GM18858 (cell line): Measurements from ENCODE around the gene BBIP1.

Source experiments
- ATAC-seq: cut with Tn5 transposase; IDR thresholded peaks from one replicate; pipeline ENCODE4 v1.9.1; 2021; ENCODE audit not compliant: unreplicated experiment

The BBIP1 gene

GRCh38 chr10:110918643-110919348, at the start of gene BBIP1:
Gene BBIP1, minus strand, starts transcription at chr10:110919180. Its CDS starts 1,023 bp downstream, at chr10:110918157.
- ATAC-seq = peak; percentile 80

DNA sequence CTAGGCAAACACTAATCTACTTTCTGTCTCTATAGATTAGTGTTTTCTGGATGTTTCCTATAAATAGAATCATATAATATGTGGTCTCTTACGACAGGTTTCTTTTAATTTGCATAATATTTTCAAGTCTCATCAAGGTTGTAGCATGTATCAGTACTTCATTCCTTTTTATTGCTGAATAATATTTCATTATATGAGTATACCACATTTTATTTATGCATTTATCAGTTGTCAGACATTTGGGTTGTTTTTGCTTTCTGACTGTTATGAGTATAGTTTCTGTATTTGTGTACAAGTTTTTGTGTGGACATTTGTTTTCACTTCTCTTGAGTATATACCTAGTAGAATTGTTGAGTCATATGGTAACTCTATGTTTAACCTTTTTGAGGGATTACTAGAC, 48.7 kb upstream of the BBIP1 start:
- ATAC-seq = peak; percentile 61

GRCh38 chr10:110967009-110967630, 48.1 kb upstream of the BBIP1 start:
- ATAC-seq = no peak

DNA sequence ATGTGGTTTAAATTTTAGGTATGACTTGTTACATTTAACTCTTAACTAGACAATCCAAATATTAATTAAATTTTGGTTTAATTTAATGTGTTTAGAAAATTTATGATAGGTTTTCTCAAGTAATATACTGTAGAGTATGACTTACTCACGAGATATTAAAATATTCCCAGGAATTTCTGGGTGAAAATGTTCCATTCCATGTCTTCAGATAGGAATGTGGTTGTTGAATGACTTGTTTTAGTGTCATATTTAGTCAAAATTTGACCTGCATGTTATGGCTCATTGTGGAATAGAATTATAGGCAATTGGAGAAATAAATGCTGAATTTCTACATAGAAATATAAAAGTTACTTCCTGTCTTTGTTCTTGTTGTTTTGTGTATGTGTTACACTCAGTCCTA, 47.2 kb upstream of the BBIP1 start:
- no peak for ATAC-seq

GRCh38 chr10:110965216-110965615, 46.2 kb upstream of the BBIP1 start:
- ATAC-seq = no peak

- no peak for ATAC-seq
These were observed 45.7 kb upstream of the BBIP1 start for GRCh38 chr10:110964681-110965080.

GRCh38 chr10:110963162-110963561, 44.2 kb upstream of the BBIP1 start:
- ATAC-seq = no peak

DNA sequence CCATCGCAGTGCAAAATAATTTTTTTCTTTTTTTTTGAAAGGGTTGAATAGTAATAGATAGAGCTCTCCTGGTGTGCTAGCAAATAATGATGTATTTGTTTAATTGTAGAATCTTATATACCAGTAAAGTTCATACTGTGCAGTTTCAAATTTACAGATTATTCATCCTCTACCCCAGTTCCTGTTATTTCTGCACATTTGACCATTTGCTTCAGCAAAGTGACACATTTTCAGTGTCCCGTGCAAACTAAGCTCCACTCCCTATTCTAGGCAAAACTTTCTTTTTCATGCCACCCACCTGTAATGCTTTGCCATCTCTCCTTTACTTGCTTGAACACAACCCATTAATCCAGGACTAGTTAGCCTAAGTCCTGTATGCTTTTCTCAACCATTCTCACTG, 43.5 kb upstream of the BBIP1 start:
- ATAC-seq = peak; percentile 55

DNA sequence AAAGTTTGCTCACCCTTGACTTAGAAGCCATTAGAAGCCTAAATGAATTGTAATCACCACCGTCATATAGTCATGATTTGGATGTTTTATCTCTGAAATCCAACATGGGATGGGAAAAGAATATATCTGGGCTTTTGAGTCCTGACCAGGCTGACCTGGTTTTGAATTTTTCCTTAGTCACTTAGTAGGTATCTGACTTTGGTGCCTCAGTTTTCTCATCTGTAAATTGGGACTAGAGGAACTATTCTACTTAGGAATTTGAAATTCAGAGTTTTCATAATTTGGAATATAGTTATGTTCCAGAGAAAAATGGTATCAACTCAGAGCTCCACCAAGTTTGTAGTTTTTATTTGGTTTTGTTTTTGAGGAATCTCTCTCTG, 41.3 kb upstream of the BBIP1 start:
- no peak for ATAC-seq

GRCh38 chr10:110959379-110960332, 40.7 kb upstream of the BBIP1 start:
- ATAC-seq = no peak

DNA sequence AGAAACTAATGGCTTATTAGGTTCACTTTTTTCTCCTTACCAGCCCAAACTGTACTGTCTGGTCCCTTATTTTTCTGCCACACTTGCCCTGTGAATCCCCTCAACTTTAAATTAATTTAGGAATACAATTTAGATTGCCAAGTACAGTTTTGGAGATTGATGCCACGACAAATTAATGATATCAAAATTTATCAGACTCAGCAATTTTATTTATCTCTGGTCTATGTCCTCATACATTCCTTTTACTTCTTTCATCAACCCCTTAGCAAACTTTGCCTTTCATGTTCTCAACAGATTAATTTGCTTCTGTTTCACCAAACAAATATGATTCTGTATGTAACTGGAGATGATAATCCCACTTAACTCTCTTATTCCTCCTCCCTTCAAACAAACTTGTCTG, 38.6 kb upstream of the BBIP1 start:
- ATAC-seq = no peak

DNA sequence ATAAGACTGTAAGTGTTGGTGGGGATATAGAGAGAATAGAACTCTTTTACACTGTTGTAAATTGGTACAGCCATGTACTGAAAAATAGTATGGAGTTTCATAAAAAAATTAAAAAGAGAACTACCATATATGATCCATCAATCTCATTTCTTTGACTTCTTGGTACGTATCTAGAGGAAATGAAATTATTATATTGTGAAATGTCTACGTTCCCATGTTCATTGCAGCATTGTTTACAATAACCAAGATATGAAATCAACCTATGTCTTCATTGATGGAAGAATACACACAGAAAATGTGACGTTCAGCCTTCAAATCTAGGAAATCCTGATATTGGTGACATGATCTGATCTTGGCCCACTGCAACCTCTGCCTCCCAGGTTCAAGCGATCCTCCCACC, 32.4 kb upstream of the BBIP1 start:
- no peak for ATAC-seq

DNA sequence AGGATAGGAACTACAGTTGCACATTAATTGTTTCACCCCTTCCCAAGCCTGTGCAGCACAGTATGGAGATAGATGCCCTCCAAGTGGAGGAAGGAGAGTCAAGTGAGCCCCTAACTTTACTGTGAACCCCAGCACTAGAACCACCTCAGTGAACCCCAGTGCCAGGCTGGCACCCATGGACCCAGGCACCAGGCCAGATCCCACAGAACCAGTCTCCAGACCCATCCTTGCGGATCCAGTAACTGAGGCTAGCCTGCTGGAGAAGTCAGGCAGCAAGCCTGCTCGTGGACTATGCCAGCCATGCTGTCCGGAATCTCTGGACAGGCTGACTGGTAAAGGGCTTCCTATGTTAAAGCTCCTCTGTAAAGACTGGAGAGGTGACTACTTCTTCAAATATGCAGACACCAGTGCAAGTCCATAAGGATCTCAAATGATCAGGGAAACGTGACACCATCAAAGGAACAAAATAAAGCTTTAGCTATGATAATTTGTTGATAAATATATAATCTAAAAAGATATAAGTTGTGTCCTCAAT, 28.1 kb upstream of the BBIP1 start:
- no peak for ATAC-seq

DNA sequence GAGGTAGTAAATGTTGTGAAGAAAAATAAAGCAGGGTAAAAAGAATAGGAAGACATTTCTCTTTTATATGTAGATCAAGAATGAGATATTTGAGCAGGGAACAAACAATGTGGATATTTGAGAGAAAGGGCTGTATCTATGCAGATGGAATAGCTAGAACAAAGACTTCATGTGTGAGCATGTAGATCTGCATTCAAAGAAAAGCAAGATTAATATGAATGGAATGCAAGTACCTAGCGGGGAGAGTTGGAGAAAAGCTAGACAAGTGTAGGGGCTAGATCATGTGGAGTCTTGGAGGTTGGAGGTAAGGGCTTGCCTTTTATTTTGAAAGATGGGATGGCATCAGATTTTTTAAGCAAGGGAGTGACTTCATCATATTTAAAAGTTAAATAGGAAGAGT, 27.5 kb upstream of the BBIP1 start:
- no peak for ATAC-seq

GRCh38 chr10:110944792-110945396, 25.9 kb upstream of the BBIP1 start:
- no peak for ATAC-seq

DNA sequence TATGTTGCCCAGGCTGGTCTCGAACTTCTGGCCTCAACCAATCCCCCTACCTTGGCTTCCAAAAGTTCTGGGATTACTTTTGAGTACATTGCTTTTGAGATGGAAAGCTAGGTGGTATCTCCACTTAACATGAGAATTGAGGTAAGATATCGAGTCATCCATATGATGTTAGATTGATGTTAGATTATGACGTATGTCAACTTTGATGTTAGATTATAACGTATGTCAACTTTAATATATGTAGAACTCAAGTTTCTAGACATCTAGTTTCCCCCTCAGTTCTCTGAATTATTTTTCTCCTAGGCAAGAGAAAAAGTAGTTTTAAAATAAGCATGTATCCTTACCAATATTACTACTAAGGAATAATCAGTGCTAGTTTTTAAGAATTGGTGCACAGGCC, 20.4 kb upstream of the BBIP1 start:
- no peak for ATAC-seq

DNA sequence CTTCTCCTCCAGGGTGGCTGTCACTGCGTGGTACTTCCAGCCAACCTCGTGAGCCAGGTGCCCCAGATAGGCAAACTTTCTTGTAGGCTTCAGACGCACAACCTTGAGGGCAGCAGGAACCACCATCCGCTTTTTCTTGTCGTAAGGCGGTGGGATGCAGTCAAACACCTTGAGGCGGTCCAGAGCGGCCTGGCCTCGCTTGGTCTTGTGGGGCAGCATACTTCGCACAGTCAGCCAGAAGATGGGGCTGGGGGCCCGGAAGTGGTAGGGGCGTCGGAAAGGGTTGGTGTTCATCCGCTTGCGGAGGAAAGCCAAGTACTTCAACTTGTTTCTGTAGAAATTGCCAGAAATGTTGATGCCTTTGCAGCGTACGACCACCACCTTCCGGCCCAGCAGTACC, 17.8 kb upstream of the BBIP1 start:
- ATAC-seq = no peak

DNA sequence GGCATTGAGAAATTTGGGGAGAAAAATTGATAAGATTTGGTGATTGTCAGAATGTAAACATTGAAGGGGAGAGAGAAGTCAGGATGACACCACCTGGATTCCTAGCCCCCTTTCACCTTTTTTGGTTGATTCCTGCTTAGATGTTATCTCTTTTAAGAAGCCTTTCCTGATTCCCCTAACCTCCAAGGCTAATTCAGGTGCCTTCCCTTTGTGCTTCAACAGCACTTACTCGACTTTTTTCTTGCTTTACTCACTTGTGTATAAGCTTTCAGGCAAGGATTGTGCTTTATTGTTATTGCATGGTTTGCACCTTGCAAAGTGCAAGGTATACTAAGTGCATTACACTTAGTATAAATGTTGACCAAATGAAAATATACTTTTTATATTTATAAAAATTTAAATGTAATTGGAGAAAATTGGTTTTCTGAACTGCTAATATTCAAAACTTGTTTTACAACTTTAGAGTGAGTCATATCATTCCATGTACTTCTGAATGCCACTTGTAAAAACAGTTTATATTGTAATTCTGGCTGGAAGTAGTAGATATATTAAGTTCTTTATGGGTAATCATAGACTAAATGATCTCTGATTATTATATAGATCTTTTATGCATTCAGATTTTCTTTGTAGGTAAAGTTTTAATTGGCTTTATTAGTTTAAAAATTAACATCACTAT, 13.7 kb upstream of the BBIP1 start:
- ATAC-seq = no peak

DNA sequence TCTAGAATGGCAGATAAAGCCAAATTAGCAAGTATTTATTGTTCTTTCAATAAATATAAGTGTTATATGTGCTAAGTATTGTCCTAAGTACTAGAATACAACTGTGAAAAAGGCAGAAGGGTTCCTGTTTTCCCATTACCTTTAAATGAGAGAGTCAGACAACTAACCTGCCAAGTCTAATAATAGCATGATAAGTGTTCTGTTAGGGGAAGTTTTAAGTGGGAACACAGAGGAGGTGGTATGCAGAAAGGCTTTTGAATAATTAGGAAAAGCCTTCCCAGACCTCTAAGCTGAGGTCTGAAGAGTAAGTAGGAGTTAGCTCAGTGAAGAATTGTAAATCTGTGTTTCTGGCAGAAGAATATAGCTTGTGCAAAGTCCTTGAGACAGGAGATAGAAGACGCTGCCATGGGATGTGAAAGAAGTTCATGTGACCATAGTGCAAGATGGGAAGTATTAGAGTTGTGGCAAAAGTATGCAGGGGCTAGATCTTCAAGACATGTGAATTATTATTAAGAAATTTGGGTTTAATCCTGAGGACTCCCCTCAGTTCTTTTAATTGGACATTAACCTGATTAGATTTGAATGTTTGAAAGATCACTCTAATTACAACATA, 12.9 kb upstream of the BBIP1 start:
- ATAC-seq = no peak

- ATAC-seq = no peak
These were observed 8.5 kb upstream of the BBIP1 start for GRCh38 chr10:110927461-110927860.
